ENCODE results near the gene AP1G2. TPM values are rescaled to one million over a fixed set of nuclear protein-coding genes. Genes with fewer than 3 reads are reported as not detected.

Gene AP1G2
- total RNA-seq, 1 experiment from 2014 or later, result 155 TPM

- Histone ChIP-seq H3K9ac (ENCODE audit: low read length) (no peak overlapping the region), H3K4me2 (ENCODE audit: low read length) (no peak overlapping the region), H4K20me1 (ENCODE audit: insufficient read depth) (no peaks in the 10 kb centered on the region), H3K9me2 (ENCODE audit: insufficient read depth) (no peaks in the 10 kb centered on the region), H3K27ac (ENCODE audit: low read depth, low read length) (no peak overlapping the region), H3K4me1 (ENCODE audit: control insufficient read depth in 1 of 2, insufficient read depth in 2 of 2, low read length in 2 of 2) (peaks cover 19 to 27% of the 10 kb centered on the region in 2 experiments), H3K4me3 (replicated peaks in 1 of 2; ENCODE audit: low read depth in 1 of 2, low read length in 2 of 2) (no peak overlapping the region), H2AFZ (ENCODE audit: low read depth, low read length, poor library complexity, severe bottlenecking) (no peak overlapping the region), H3K27me3 (ENCODE audit: insufficient read depth, low read length) (no peaks in the 10 kb centered on the region), H3K79me2 (ENCODE audit: insufficient read depth, low read length) (peaks cover 10% of the 10 kb centered on the region; the same call in 1 of the 2 replicates), H3K9me3 (ENCODE audit: control insufficient read depth in 1 of 2, insufficient read depth in 1 of 2, low read depth in 1 of 2, low read length in 2 of 2) (no peaks in the 10 kb centered on the region), H3K36me3 (ENCODE audit: control insufficient read depth in 1 of 2, insufficient read depth in 2 of 2, low read length in 2 of 2) (peaks cover 17 to 22% of the 10 kb centered on the region in 2 experiments)
- ATAC-seq (no peak), DNase-seq (ENCODE audit: low read depth, low spot score) (no peak)
- intact Hi-C loops (cut with micrococcal nuclease), result no loop called here
- CTCF ChIA-PET, result interaction anchor here (1.7 kb wide), 1 partner anchor 86 kb away, joined by 11 read pairs; no protein-coding TSS in a partner anchor
- RAD21 ChIA-PET (ENCODE audit: low non-redundant PET in 1 of 2, low total read pairs in 2 of 2, uncharacterized antibody in 2 of 2, unreplicated experiment in 2 of 2), result no interaction called here
- no peak for TF ChIP-seq CEBPB (IDR thresholded peaks at IDR 0.05; ENCODE audit: low read depth)
- no peak for TF ChIP-seq SIN3A (IDR thresholded peaks at IDR 0.05; ENCODE audit: low read depth)
- TF ChIP-seq POLR2AphosphoS5 (IDR thresholded peaks at IDR 0.05; ENCODE audit: low read depth, low read length), result 0 out of 2 replicates have a peak, but pooled peaks have one; percentile 22
- POLR2A ChIA-PET, result no interaction called here
- BruUV-seq (replicated peaks), result no TSS peak
Measured at GRCh38 chr14:23564181-23564812, 3.3 kb downstream of the AP1G2 start.

- peaks cover 10% of the 10 kb centered on the region; the same call in 1 of the 2 replicates for H3K79me2 ChIP-seq (ENCODE audit: insufficient read depth, low read length)
- H3K4me1 ChIP-seq (ENCODE audit: control insufficient read depth in 1 of 2, insufficient read depth in 2 of 2, low read length in 2 of 2), result peaks cover 12 to 21% of the 10 kb centered on the region in 2 experiments
- no TSS peak for BruUV-seq (replicated peaks)
- no peaks in the 10 kb centered on the region for H4K20me1 ChIP-seq (ENCODE audit: insufficient read depth)
- no peak overlapping the region for H3K9ac ChIP-seq (ENCODE audit: low read length)
- intact Hi-C loops (cut with micrococcal nuclease), result no loop called here
- no peak overlapping the region for H3K4me3 ChIP-seq (replicated peaks in 1 of 2; ENCODE audit: low read depth in 1 of 2, low read length in 2 of 2)
- POLR2A ChIA-PET, result no interaction called here
- no peaks in the 10 kb centered on the region for H3K27me3 ChIP-seq (ENCODE audit: insufficient read depth, low read length)
- no peak overlapping the region for H2AFZ ChIP-seq (ENCODE audit: low read depth, low read length, poor library complexity, severe bottlenecking)
- H3K27ac ChIP-seq (ENCODE audit: low read depth, low read length), result no peak overlapping the region
- no peaks in the 10 kb centered on the region for H3K9me2 ChIP-seq (ENCODE audit: insufficient read depth)
- DNase-seq (ENCODE audit: low read depth, low spot score), result no peak
- H3K36me3 ChIP-seq (ENCODE audit: control insufficient read depth in 1 of 2, insufficient read depth in 2 of 2, low read length in 2 of 2), result peaks cover 22% of the 10 kb centered on the region in 2 experiments
- CTCF ChIA-PET, result interaction anchor here (0.6 to 1.7 kb wide), 3 partner anchors 82 to 89 kb away, joined by 3 to 11 read pairs (median 3); no protein-coding TSS in a partner anchor
- RAD21 ChIA-PET (ENCODE audit: low non-redundant PET in 1 of 2, low total read pairs in 2 of 2, uncharacterized antibody in 2 of 2, unreplicated experiment in 2 of 2), result interaction anchor here in 1 of 2 experiments (0.8 kb wide), 1 partner anchor 85 kb away, joined by 6 read pairs; no protein-coding TSS in a partner anchor
- ATAC-seq, result no peak
- H3K4me2 ChIP-seq (ENCODE audit: low read length), result no peak overlapping the region
- H3K9me3 ChIP-seq (ENCODE audit: control insufficient read depth in 1 of 2, insufficient read depth in 1 of 2, low read depth in 1 of 2, low read length in 2 of 2), result no peaks in the 10 kb centered on the region
- TF ChIP-seq ZNF274 (IDR thresholded peaks at IDR 0.05; ENCODE audit: low read depth, low read length), result no peak
- TF ChIP-seq TCF7L2 (IDR thresholded peaks at IDR 0.05; ENCODE audit: borderline replicate concordance, extremely low read depth, insufficient read depth, insufficient read length), result no peak
- TF ChIP-seq EZH2phosphoT487 (IDR thresholded peaks at IDR 0.05; ENCODE audit: borderline replicate concordance), result no peak
- no peak for TF ChIP-seq REST (IDR thresholded peaks at IDR 0.05; ENCODE audit: low read depth)
- no peak for TF ChIP-seq RAD21 (IDR thresholded peaks at IDR 0.05; ENCODE audit: low read depth)
- no peak for TF ChIP-seq SIN3A (IDR thresholded peaks at IDR 0.05; ENCODE audit: low read depth)
- TF ChIP-seq CBX3 (IDR thresholded peaks at IDR 0.05; ENCODE audit: low read depth), result no peak
- peak; percentile 29 for TF ChIP-seq POLR2A (IDR thresholded peaks at IDR 0.05; ENCODE audit: borderline replicate concordance, extremely low read depth, insufficient read depth, insufficient read length)
Measured at GRCh38 chr14:23563473-23564180, 4.0 kb downstream of the AP1G2 start.
